ENCODE data around the gene NOS1AP.

The NOS1AP gene

GRCh38 chr1:162128693-162129356 lies 59.3 kb downstream of the NOS1AP start:
- Histone ChIP-seq H3K36me3 (ENCODE audit: insufficient read depth, low read depth, low read length) (no peaks in the 10 kb centered on the region), H3K27me3 (ENCODE audit: insufficient read depth, low read length) (no peaks in the 10 kb centered on the region), H3K27ac (ENCODE audit: low read length) (no peak overlapping the region), H3K9ac (ENCODE audit: low read depth, low read length) (no peak overlapping the region), H3K4me3 (ENCODE audit: low read length) (no peak overlapping the region), H3K4me1 (ENCODE audit: insufficient read depth, low read length) (0 out of 2 replicates have a peak, but pooled peaks cover 4% of the 10 kb centered on the region), H3K9me3 (ENCODE audit: insufficient read depth, low read depth, low read length) (no peaks in the 10 kb centered on the region)

- 0 out of 2 replicates have a peak, but pooled peaks cover 4% of the 10 kb centered on the region for H3K4me1 ChIP-seq (ENCODE audit: insufficient read depth, low read length)
- no peak overlapping the region for H3K27ac ChIP-seq (ENCODE audit: low read length)
- H3K9ac ChIP-seq (ENCODE audit: low read depth, low read length), result no peak overlapping the region
- H3K4me3 ChIP-seq (ENCODE audit: low read length), result no peak overlapping the region
- no peaks in the 10 kb centered on the region for H3K27me3 ChIP-seq (ENCODE audit: insufficient read depth, low read length)
- H3K36me3 ChIP-seq (ENCODE audit: insufficient read depth, low read depth, low read length), result no peaks in the 10 kb centered on the region
- no peaks in the 10 kb centered on the region for H3K9me3 ChIP-seq (ENCODE audit: insufficient read depth, low read depth, low read length)
These were observed 60.8 kb downstream of the NOS1AP start for GRCh38 chr1:162130308-162130707.

DNA sequence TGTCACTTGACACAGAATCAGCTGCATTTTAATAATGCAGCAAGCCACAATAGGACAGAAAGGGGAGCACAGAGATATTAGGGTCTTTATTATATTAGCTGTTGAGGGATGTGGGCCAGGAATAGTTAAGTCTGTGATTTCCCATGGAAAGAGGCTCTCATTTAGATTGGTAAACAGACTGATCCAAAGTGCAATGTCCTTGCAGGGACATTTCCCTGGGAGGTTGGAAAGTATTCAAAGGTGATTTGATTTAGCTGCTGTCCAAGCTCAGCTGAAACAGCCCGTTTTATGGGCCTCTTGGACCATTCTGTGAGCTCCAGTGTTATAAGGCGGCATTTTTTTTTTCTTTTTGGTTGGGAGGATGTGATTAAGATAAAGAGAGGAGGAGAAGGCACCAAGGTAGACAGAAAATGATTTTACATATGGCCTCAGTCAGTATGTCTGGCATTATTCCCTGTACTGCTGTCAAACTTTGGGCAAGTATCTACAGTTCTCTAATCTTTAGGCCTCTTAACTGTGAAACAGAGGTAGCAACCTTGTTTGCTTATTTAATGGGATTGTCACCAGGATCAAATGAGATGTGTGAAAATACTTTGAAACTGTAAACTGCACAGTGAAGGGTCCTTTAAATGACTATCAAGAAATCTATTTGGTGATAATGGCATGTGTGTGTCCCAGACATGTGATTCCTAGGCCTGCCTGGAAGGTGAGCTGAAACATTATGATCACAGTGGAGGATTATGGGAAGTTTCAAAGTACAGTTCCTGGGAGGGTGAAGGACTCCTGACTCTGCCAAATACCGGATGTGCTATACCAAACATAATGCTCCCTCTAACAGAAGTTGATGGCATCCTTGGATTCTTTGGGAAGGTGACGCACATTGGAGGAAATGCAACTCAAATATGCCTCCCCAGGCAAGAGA lies 62.2 kb downstream of the NOS1AP start:
- Histone ChIP-seq H3K27ac (ENCODE audit: low read length) (no peak overlapping the region), H3K9me3 (ENCODE audit: insufficient read depth, low read depth, low read length) (no peaks in the 10 kb centered on the region), H3K9ac (ENCODE audit: low read depth, low read length) (no peak overlapping the region), H3K36me3 (ENCODE audit: insufficient read depth, low read depth, low read length) (no peaks in the 10 kb centered on the region), H3K4me3 (ENCODE audit: low read length) (no peak overlapping the region), H3K4me1 (ENCODE audit: insufficient read depth, low read length) (peaks cover 10% of the 10 kb centered on the region; the same call in 1 of the 2 replicates), H3K27me3 (ENCODE audit: insufficient read depth, low read length) (no peaks in the 10 kb centered on the region)

DNA sequence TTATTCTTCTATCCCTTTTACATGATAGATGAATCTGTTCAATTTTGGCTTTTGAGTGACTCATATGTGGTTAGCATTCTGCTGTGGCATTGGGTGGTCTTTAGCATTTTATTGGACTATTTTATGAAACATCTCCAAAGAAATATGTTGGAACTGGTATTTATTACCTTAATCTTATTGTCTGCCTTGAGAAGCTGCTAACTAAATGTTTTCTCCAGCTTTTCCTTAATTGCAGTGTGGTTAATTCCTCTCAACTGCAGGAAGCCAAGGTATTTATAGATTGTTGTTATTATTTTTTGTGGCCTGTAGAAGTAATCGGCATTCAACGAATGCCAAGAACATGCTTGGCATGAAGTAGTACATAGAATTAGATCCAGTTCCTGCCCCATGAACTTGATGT lies 64.1 kb downstream of the NOS1AP start:
- Histone ChIP-seq H3K4me3 (ENCODE audit: low read length) (no peak overlapping the region), H3K9me3 (ENCODE audit: insufficient read depth, low read depth, low read length) (no peaks in the 10 kb centered on the region), H3K4me1 (ENCODE audit: insufficient read depth, low read length) (peaks cover 23% of the 10 kb centered on the region), H3K27me3 (ENCODE audit: insufficient read depth, low read length) (no peaks in the 10 kb centered on the region), H3K9ac (ENCODE audit: low read depth, low read length) (no peak overlapping the region), H3K36me3 (ENCODE audit: insufficient read depth, low read depth, low read length) (no peaks in the 10 kb centered on the region), H3K27ac (ENCODE audit: low read length) (no peak overlapping the region)

GRCh38 chr1:162134646-162135045 lies 65.2 kb downstream of the NOS1AP start:
- H3K4me1 ChIP-seq (ENCODE audit: insufficient read depth, low read length), result peaks cover 19% of the 10 kb centered on the region

DNA sequence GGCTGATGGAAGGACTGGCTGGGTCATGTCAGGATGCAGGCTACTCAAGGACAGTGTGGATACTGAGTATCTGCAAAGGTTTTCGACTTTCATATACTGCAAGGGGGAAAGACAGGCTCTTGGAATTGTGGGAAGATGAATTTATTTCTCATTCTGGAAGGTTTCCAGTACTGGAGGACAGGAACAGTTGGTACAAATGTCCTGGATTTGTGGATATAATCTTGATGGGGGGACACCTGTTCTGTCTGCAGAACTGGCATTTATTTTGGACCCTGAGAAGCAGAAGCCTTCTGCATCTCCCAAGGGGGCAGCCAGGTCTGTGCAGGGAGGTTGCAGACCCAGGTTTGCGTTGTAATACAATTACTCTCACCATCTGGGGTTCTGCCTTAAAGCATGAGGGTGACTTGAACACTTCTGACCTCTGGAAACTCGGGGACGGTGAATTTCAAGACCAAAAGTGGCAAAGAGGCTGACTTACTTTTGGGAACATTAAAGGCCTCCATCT lies 65.8 kb downstream of the NOS1AP start:
- no peaks in the 10 kb centered on the region for H3K9me3 ChIP-seq (ENCODE audit: insufficient read depth, low read depth, low read length)
- H3K4me3 ChIP-seq (ENCODE audit: low read length), result no peak overlapping the region
- H3K36me3 ChIP-seq (ENCODE audit: insufficient read depth, low read depth, low read length), result no peaks in the 10 kb centered on the region
- H3K27ac ChIP-seq (ENCODE audit: low read length), result no peak overlapping the region
- H3K27me3 ChIP-seq (ENCODE audit: insufficient read depth, low read length), result no peaks in the 10 kb centered on the region
- peaks cover 19% of the 10 kb centered on the region for H3K4me1 ChIP-seq (ENCODE audit: insufficient read depth, low read length)
- no peak overlapping the region for H3K9ac ChIP-seq (ENCODE audit: low read depth, low read length)

More at GRCh38 chr1:162134646-162135045, 65.2 kb downstream of the NOS1AP start:
- H3K9ac ChIP-seq (ENCODE audit: low read depth, low read length), result no peak overlapping the region
- no peak overlapping the region for H3K4me3 ChIP-seq (ENCODE audit: low read length)
- no peaks in the 10 kb centered on the region for H3K36me3 ChIP-seq (ENCODE audit: insufficient read depth, low read depth, low read length)
- no peak overlapping the region for H3K27ac ChIP-seq (ENCODE audit: low read length)
- H3K9me3 ChIP-seq (ENCODE audit: insufficient read depth, low read depth, low read length), result no peaks in the 10 kb centered on the region
- no peaks in the 10 kb centered on the region for H3K27me3 ChIP-seq (ENCODE audit: insufficient read depth, low read length)

DNA sequence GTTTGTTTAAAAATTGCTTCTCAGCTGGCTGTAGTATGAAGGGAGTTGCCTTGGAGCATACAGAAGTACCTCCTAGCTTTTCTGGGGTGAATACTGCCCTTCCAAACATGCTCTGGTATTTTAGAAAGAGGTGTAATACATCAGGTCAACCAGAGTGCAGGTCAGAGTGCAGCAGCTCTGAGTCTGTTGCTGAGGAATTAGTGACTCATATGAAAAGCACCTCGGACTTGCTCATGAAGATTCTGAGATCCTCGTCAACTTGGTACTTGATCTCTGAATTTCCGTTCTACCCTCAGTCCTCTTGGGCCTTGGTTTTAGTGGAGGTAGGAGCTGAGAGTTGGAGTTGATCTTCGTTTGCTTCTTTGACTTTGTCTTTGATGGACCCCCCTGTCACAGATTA lies 67.3 kb downstream of the NOS1AP start:
- Histone ChIP-seq H3K27me3 (ENCODE audit: insufficient read depth, low read length) (no peaks in the 10 kb centered on the region), H3K9me3 (ENCODE audit: insufficient read depth, low read depth, low read length) (no peaks in the 10 kb centered on the region), H3K27ac (ENCODE audit: low read length) (no peak overlapping the region), H3K36me3 (ENCODE audit: insufficient read depth, low read depth, low read length) (no peaks in the 10 kb centered on the region), H3K4me3 (ENCODE audit: low read length) (no peak overlapping the region), H3K9ac (ENCODE audit: low read depth, low read length) (no peak overlapping the region), H3K4me1 (ENCODE audit: insufficient read depth, low read length) (peaks cover 23% of the 10 kb centered on the region)

DNA sequence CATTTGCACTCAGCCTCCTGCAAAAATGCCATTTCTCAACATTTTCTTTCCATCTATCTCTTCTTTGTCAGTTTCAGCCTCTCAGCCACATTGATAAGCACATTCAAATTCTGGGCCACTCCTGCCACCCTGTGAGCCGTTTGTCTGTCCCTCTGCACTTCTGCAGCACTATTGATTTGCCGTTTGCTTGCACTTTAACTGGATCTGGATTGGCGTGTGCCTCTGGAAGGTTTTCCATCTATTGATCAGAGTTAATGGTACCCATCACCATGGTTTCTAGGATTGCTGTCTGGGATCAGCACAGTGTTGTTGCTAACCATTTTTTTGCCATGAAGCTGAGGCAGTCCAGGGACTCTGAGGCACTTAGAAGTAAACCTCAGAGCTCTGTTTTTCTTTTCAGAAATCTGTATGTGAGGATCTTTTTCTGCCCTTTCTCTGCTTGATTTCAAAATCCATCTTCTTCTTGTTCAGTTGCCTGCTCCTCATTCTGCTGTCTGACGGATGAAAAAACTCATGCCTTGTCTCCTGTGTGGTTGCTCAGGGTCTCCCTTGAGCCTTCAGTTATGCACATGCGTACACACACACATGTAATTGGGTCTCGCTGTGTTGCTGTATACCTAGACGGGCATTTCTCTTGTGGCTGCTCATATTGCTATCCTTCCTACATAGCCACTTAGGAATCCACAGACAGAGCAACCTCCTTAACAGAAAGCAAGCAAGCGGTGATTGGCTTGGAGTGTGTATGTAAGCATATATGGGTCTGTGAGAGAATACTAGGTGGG lies 67.9 kb downstream of the NOS1AP start:
- H3K9me3 ChIP-seq (ENCODE audit: insufficient read depth, low read depth, low read length), result no peaks in the 10 kb centered on the region
- H3K4me3 ChIP-seq (ENCODE audit: low read length), result no peak overlapping the region
- no peaks in the 10 kb centered on the region for H3K27me3 ChIP-seq (ENCODE audit: insufficient read depth, low read length)
- peaks cover 26% of the 10 kb centered on the region for H3K4me1 ChIP-seq (ENCODE audit: insufficient read depth, low read length)
- no peak overlapping the region for H3K9ac ChIP-seq (ENCODE audit: low read depth, low read length)
- H3K36me3 ChIP-seq (ENCODE audit: insufficient read depth, low read depth, low read length), result no peaks in the 10 kb centered on the region
- no peak overlapping the region for H3K27ac ChIP-seq (ENCODE audit: low read length)

GRCh38 chr1:162138112-162138511 lies 68.6 kb downstream of the NOS1AP start:
- no peaks in the 10 kb centered on the region for H3K27me3 ChIP-seq (ENCODE audit: insufficient read depth, low read length)
- H3K9me3 ChIP-seq (ENCODE audit: insufficient read depth, low read depth, low read length), result no peaks in the 10 kb centered on the region
- H3K4me1 ChIP-seq (ENCODE audit: insufficient read depth, low read length), result peaks cover 33% of the 10 kb centered on the region
- no peaks in the 10 kb centered on the region for H3K36me3 ChIP-seq (ENCODE audit: insufficient read depth, low read depth, low read length)
- no peak overlapping the region for H3K9ac ChIP-seq (ENCODE audit: low read depth, low read length)
- H3K4me3 ChIP-seq (ENCODE audit: low read length), result no peak overlapping the region
- H3K27ac ChIP-seq (ENCODE audit: low read length), result no peak overlapping the region

- H3K27ac ChIP-seq (ENCODE audit: low read length), result no peak overlapping the region
- peaks cover 35% of the 10 kb centered on the region for H3K4me1 ChIP-seq (ENCODE audit: insufficient read depth, low read length)
- no peaks in the 10 kb centered on the region for H3K27me3 ChIP-seq (ENCODE audit: insufficient read depth, low read length)
- H3K4me3 ChIP-seq (ENCODE audit: low read length), result no peak overlapping the region
- no peaks in the 10 kb centered on the region for H3K36me3 ChIP-seq (ENCODE audit: insufficient read depth, low read depth, low read length)
- no peaks in the 10 kb centered on the region for H3K9me3 ChIP-seq (ENCODE audit: insufficient read depth, low read depth, low read length)
- no peak overlapping the region for H3K9ac ChIP-seq (ENCODE audit: low read depth, low read length)
These were observed 69.2 kb downstream of the NOS1AP start for GRCh38 chr1:162138599-162139181.

- Histone ChIP-seq H3K27me3 (ENCODE audit: insufficient read depth, low read length) (no peaks in the 10 kb centered on the region), H3K36me3 (ENCODE audit: insufficient read depth, low read depth, low read length) (no peaks in the 10 kb centered on the region), H3K9me3 (ENCODE audit: insufficient read depth, low read depth, low read length) (no peaks in the 10 kb centered on the region), H3K9ac (ENCODE audit: low read depth, low read length) (no peak overlapping the region), H3K27ac (ENCODE audit: low read length) (no peak overlapping the region), H3K4me3 (ENCODE audit: low read length) (no peak overlapping the region), H3K4me1 (ENCODE audit: insufficient read depth, low read length) (peaks cover 40% of the 10 kb centered on the region)
These were observed 69.7 kb downstream of the NOS1AP start for GRCh38 chr1:162139211-162139610.

Measured in iPS-20b (cell line).